Mesenchymal stem cell (in vitro differentiated cells and primary cell): Measurements from ENCODE around the gene PEF1.

Experiments
- DNase-seq: peaks from one replicate; pipeline ENCODE4 v3.0.0-alpha.2; 2013
- H2AFZ ChIP-seq: one replicate; pipeline ENCODE4 v1.6.1; 2013; ENCODE audit warnings: low read depth, mild to moderate bottlenecking, control low read depth, inconsistent platforms, low read length, moderate library complexity
- H2AK5ac ChIP-seq: 2 replicates; pipeline ENCODE4 v1.6.1; 2013; ENCODE audit warnings: low read length, moderate library complexity, mild to moderate bottlenecking, inconsistent platforms; ENCODE audit not compliant: severe bottlenecking
- H2BK120ac ChIP-seq: one replicate; pipeline ENCODE4 v1.6.1; 2013; ENCODE audit warnings: low read depth, mild to moderate bottlenecking, inconsistent platforms, low read length, moderate library complexity
- H2BK12ac ChIP-seq, 2 experiments: one replicate each; pipeline ENCODE4 v1.6.1; 2013; ENCODE audit warnings: inconsistent platforms in 2 of 2, low read length in 2 of 2, mild to moderate bottlenecking in 2 of 2, moderate library complexity in 2 of 2, control low read depth in 1 of 2
- H2BK15ac ChIP-seq: one replicate; pipeline ENCODE4 v1.6.1; 2013; ENCODE audit warnings: mild to moderate bottlenecking, low read depth, inconsistent platforms; ENCODE audit not compliant: poor library complexity, severe bottlenecking
- H2BK5ac ChIP-seq: 2 replicates; pipeline ENCODE4 v1.6.1; 2013; ENCODE audit warnings: low read depth, mild to moderate bottlenecking, low read length, control low read depth, inconsistent platforms; ENCODE audit not compliant: poor library complexity, severe bottlenecking
- H3K14ac ChIP-seq, 2 experiments: one replicate each; pipeline ENCODE4 v1.6.1; 2013; ENCODE audit warnings: inconsistent platforms in 2 of 2, low read length in 2 of 2, control low read depth in 1 of 2, mild to moderate bottlenecking in 1 of 2, moderate library complexity in 1 of 2
- H3K18ac ChIP-seq, 2 experiments: one replicate each; pipeline ENCODE4 v1.6.1; 2013; ENCODE audit warnings: inconsistent platforms in 2 of 2, low read length in 2 of 2, control low read depth in 1 of 2, low read depth in 1 of 2, mild to moderate bottlenecking in 1 of 2
- H3K23ac ChIP-seq, 2 experiments: one replicate each; pipeline ENCODE4 v1.6.1; 2013; ENCODE audit warnings: inconsistent platforms in 2 of 2, low read length in 2 of 2, mild to moderate bottlenecking in 2 of 2, moderate library complexity in 2 of 2, control low read depth in 1 of 2
- H3K27ac ChIP-seq: 2 replicates; pipeline ENCODE4 v1.5.1; 2013; ENCODE audit warnings: mild to moderate bottlenecking, moderate library complexity, low read length, control low read depth, inconsistent platforms; ENCODE audit not compliant: poor library complexity, severe bottlenecking
- H3K27me3 ChIP-seq, 2 experiments: 2 replicates each; pipeline versions ENCODE4 v1.6.1 to v1.7.0; 2013; ENCODE audit warnings: low read length in 2 of 2, mild to moderate bottlenecking in 2 of 2, moderate library complexity in 2 of 2, control low read depth in 1 of 2, inconsistent platforms in 1 of 2; ENCODE audit not compliant: control insufficient read depth in 1 of 2, insufficient read depth in 1 of 2
- H3K36me3 ChIP-seq, 2 experiments: 2 replicates each; pipeline versions ENCODE4 v1.6.1 to v1.7.0; 2013; ENCODE audit warnings: low read length in 2 of 2, control low read depth in 1 of 2, inconsistent platforms in 1 of 2, low read depth in 1 of 2, mild to moderate bottlenecking in 1 of 2; ENCODE audit not compliant: insufficient read depth in 2 of 2, control insufficient read depth in 1 of 2
- H3K4ac ChIP-seq, 2 experiments: one replicate each; pipeline ENCODE4 v1.6.1; 2013; ENCODE audit warnings: inconsistent platforms in 2 of 2, low read length in 2 of 2, mild to moderate bottlenecking in 2 of 2, moderate library complexity in 2 of 2, control low read depth in 1 of 2, low read depth in 1 of 2
- H3K4me1 ChIP-seq: 2 replicates; pipeline ENCODE4 v1.6.1; 2013; ENCODE audit warnings: low read depth, low read length, control low read depth; ENCODE audit not compliant: control insufficient read depth, insufficient read depth
- H3K4me2 ChIP-seq: 2 replicates; pipeline ENCODE4 v1.6.1; 2013; ENCODE audit warnings: low read length, mild to moderate bottlenecking, inconsistent platforms; ENCODE audit not compliant: poor library complexity, severe bottlenecking
- H3K4me3 ChIP-seq, 2 experiments: 2 replicates each; pipeline versions ENCODE4 v1.5.1 to v1.7.0; 2013; ENCODE audit warnings: low read length in 2 of 2, mild to moderate bottlenecking in 2 of 2, control low read depth in 1 of 2, low read depth in 1 of 2; ENCODE audit not compliant: insufficient read depth in 1 of 2
- H3K79me1 ChIP-seq: replicated peaks from 2 replicates; pipeline ENCODE4 v1.6.1; 2013; ENCODE audit warnings: mild to moderate bottlenecking, control low read depth, low read length, inconsistent platforms; ENCODE audit not compliant: poor library complexity, severe bottlenecking
- H3K9ac ChIP-seq: 2 replicates; pipeline ENCODE4 v1.7.0; 2013; ENCODE audit warnings: mild to moderate bottlenecking, low read length, moderate library complexity
- H3K9me3 ChIP-seq: 2 replicates; pipeline ENCODE4 v1.7.0; 2013; ENCODE audit warnings: mild to moderate bottlenecking, low read length; ENCODE audit not compliant: control insufficient read depth
- H4K8ac ChIP-seq: one replicate; pipeline ENCODE4 v1.6.1; 2013; ENCODE audit warnings: inconsistent platforms, mild to moderate bottlenecking, low read length, moderate library complexity
- H4K91ac ChIP-seq: one replicate; pipeline ENCODE4 v1.6.1; 2013; ENCODE audit warnings: mild to moderate bottlenecking, low read length, inconsistent platforms
- WGBS: methylation state at CpG from one replicate; pipeline ENCODE4 v1.1.7; 2013; ENCODE audit warnings: mixed read lengths; 5-methylcytosine and 5-hydroxymethylcytosine counted together

PEF1 gene

DNA sequence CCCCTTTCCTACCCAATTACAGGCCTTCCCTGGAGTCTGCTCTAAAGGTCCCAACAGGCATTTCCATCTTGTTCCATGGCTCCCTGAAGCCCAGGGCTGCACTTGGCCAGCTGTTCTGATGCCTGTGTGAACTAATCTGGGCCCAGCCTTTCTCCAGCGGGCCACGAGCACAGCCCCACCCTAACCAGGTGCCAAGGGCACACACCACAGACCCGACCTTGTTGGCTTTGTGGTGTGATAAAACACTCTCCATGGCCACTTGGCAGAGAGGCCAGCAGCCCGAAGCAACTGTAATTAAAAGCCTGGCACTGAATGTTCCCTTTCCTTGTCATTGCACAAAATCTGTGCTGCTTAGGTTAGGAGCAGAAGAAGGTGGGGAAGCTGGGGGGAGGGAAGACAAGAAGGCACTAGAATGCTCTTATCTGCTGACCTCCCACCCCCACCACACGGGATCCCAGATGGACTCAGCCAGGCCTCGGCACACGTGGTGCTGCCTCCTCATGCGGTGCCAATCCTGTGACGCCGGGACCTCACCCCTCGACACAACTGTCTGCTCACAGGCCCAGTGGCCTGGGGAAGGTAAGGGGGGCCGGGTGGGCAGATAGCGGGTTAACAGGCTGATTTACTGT is 17.3 kb downstream of the PEF1 start:
- Histone ChIP-seq H3K18ac (no peak overlapping the region), H3K9me3 (no peaks in the 10 kb centered on the region), H4K8ac (no peak overlapping the region), H3K4me1 (peaks cover 17% of the 10 kb centered on the region), H3K9ac (peak overlapping the region; percentile 3), H3K14ac (no peak overlapping the region), H2AFZ (no peak overlapping the region), H3K79me1 (peaks cover 18% of the 10 kb centered on the region), H2AK5ac (no peak overlapping the region), H3K27me3 (no peaks in the 10 kb centered on the region), H3K4me2 (no peak overlapping the region), H3K4ac (no peak overlapping the region), H3K36me3 (peaks cover 46 to 65% of the 10 kb centered on the region in 2 experiments), H3K27ac (no peak overlapping the region), H3K23ac (no peak overlapping the region), H2BK15ac (no peak overlapping the region), H2BK12ac (no peak overlapping the region), H2BK5ac (no peak overlapping the region), H2BK120ac (no peak overlapping the region), H3K4me3 (no peak overlapping the region), H4K91ac (no peak overlapping the region)
- 89% methylated on average over 13 of the region's 13 CpGs for WGBS
- no peak for DNase-seq

DNA sequence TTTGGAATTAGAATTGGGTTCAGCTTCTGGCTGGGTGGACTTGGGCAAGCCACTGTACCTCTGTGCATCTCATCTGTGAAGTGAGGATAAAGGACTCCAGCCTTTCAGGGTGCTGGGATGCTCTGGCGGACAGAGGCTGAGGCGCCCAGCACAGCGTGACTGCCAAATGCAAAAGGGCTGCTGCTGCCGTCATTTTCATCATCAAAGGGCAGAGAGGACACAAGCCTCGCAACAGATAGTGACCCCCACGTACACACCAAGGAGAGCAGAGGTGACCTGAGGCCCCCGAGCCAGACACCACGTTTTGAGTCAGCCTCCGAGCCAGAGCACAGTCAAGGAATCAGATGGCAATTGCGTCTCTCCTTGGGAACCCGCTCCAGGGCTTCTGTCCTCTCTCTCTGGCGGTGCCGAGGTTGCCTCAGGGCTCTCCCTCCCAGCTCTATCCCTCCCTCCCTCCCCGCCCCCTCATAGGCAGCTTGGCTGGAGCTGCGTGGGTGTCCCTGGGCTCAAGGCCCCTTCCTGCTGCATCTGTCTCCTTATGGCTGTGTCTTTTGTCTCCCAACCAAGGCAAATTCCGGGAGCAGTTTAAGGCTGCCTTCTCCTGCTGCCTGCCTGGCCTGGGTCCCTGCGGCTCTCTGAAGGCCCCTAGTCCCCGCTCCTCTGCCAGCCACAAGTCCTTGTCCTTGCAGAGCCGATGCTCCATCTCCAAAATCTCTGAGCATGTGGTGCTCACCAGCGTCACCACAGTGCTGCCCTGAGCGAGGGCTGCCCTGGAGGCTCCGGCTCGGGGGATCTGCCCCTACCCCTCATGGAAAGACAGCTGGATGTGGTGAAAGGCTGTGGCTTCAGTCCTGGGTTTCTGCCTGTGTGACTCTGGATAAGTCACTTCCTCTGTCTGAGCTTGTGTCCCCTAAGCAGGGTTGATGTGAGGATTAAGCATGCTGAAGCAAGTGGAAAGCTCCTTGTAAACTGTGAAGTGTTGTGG is 18.2 kb downstream of the PEF1 start:
- peaks cover 37 to 57% of the 10 kb centered on the region in 2 experiments for H3K36me3 ChIP-seq
- H4K91ac ChIP-seq = no peak overlapping the region
- no peak overlapping the region for H2BK5ac ChIP-seq
- H4K8ac ChIP-seq = no peak overlapping the region
- H3K4me1 ChIP-seq = peaks cover 17% of the 10 kb centered on the region
- no peak overlapping the region for H2AK5ac ChIP-seq
- H2BK120ac ChIP-seq = no peak overlapping the region
- no peaks in the 10 kb centered on the region for H3K27me3 ChIP-seq
- DNase-seq = peak; percentile 17
- 79% methylated on average over 23 of the region's 23 CpGs for WGBS
- peaks cover 11% of the 10 kb centered on the region for H3K79me1 ChIP-seq
- no peak overlapping the region for H3K14ac ChIP-seq
- H3K23ac ChIP-seq = no peak overlapping the region
- no peak overlapping the region for H3K27ac ChIP-seq
- no peak overlapping the region for H2AFZ ChIP-seq
- H3K18ac ChIP-seq = no peak overlapping the region
- H2BK15ac ChIP-seq = no peak overlapping the region
- H3K4ac ChIP-seq = no peak overlapping the region
- H2BK12ac ChIP-seq = no peak overlapping the region
- no peak overlapping the region for H3K4me3 ChIP-seq
- H3K4me2 ChIP-seq = no peak overlapping the region
- H3K9me3 ChIP-seq = no peaks in the 10 kb centered on the region
- no peak overlapping the region for H3K9ac ChIP-seq

DNA sequence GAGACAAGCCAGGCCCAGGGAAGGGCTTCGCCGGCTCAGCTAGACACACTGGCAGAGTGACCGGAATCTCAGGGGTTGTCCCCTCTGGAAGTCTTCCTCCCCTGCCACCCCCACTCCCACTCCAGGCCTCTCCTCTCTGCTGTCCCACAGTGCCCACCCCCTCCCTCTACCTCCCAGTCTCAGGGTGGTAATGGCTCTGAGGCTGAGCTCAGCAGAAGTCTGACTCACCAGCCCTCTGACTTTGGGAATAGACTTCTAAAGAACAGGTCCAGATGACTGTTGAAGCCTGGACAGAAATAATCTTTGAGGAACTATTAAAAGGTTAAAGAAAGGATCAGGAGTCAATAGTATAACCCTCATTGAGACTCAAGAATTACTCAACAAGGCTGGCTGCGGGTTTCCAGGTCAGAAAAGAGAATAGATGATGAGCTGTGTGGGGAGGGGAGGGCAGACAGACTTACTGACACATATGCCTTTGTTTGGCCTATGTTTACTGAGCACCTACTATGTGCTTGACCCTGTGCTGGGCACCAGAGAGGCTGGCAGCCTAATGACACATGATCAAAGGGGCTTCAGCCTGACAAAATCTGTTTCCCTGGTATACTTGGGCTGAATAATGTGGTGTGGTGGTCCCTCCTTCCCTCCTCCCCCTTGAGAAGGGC is 19.0 kb downstream of the PEF1 start:
- Histone ChIP-seq H3K27ac (no peak overlapping the region), H3K14ac (no peak overlapping the region), H2AK5ac (no peak overlapping the region), H3K23ac (no peak overlapping the region), H3K4ac (no peak overlapping the region), H3K79me1 (peaks cover 9% of the 10 kb centered on the region), H2BK5ac (no peak overlapping the region), H4K8ac (no peak overlapping the region), H4K91ac (no peak overlapping the region), H2AFZ (no peak overlapping the region), H3K18ac (no peak overlapping the region), H2BK120ac (no peak overlapping the region), H3K27me3 (no peaks in the 10 kb centered on the region), H3K4me2 (no peak overlapping the region), H3K9me3 (no peaks in the 10 kb centered on the region), H3K9ac (no peak overlapping the region), H3K4me3 (no peak overlapping the region), H3K36me3 (peaks cover 29 to 56% of the 10 kb centered on the region in 2 experiments), H2BK12ac (no peak overlapping the region), H2BK15ac (no peak overlapping the region), H3K4me1 (peaks cover 17% of the 10 kb centered on the region)
- WGBS = 92% methylated on average over 4 of the region's 4 CpGs
- DNase-seq = peak; percentile 51
